ENCODE data around the gene IPCEF1. TPM values are rescaled to one million over a fixed set of nuclear protein-coding genes. Genes with fewer than 3 reads are reported as not detected.

The IPCEF1 gene
- total RNA-seq, 1 experiment from 2014 or later: 0.48 TPM

- DNase-seq: no peak
- peaks cover 1% of the 10 kb centered on the region; the same call in 1 of the 2 replicates for H3K27me3 Mint-ChIP-seq (ENCODE audit: low read depth)
- H4K20me1 ChIP-seq (ENCODE audit: control insufficient read depth, insufficient read depth, insufficient read length): no peaks in the 10 kb centered on the region
- no peak overlapping the region for H2BK15ac ChIP-seq (ENCODE audit: low read depth, low read length)
- peaks cover 3% of the 10 kb centered on the region in 2 experiments; a peak in 2 of 4 replicates for H3K4me1 Mint-ChIP-seq
- no peaks in the 10 kb centered on the region for H3K79me2 ChIP-seq (ENCODE audit: insufficient read depth, low read length)
- H3K4me3 Mint-ChIP-seq: no peak overlapping the region
- peaks cover 16 to 24% of the 10 kb centered on the region in 2 experiments for H3K9me3 Mint-ChIP-seq
- no peak overlapping the region for H3K23ac ChIP-seq (ENCODE audit: insufficient read length, low read depth, low read length)
- no peak overlapping the region for H3K4me2 ChIP-seq (ENCODE audit: insufficient read depth, insufficient read length, low read length)
- H3K4me1 ChIP-seq (ENCODE audit: insufficient read depth, low read length): no peaks in the 10 kb centered on the region
- no peaks in the 10 kb centered on the region for H3K9me3 ChIP-seq (ENCODE audit: control insufficient read depth, low read depth, low read length)
- H3T11ph ChIP-seq (ENCODE audit: low read length): no peak overlapping the region
- no peak for TF ChIP-seq CTCF (conservative IDR thresholded peaks at IDR 0.05)
- no peak overlapping the region for H3K14ac ChIP-seq (ENCODE audit: insufficient read depth, low read length)
- H4K5ac ChIP-seq (ENCODE audit: insufficient read length, low read depth, low read length): no peak overlapping the region
- no peak overlapping the region for H2AFZ ChIP-seq (ENCODE audit: low read length)
- no peak overlapping the region for H4K8ac ChIP-seq (replicated peaks; ENCODE audit: insufficient read length, low read depth, low read length)
- WGBS (ENCODE audit: extremely low coverage, insufficient read length, low lambda C conversion rate): no CpG with 5 or more reads among the region's 5 CpGs
- no peak overlapping the region for H3K9ac ChIP-seq (ENCODE audit: extremely low read depth, insufficient read length, low read length)
- H2BK120ac ChIP-seq (ENCODE audit: low read depth, low read length, poor library complexity, severe bottlenecking): no peak overlapping the region
- H2BK20ac ChIP-seq (ENCODE audit: low read depth, low read length, poor library complexity, severe bottlenecking): no peak overlapping the region
- H2BK5ac ChIP-seq (ENCODE audit: insufficient read length, low read length): no peak overlapping the region
- H2BK12ac ChIP-seq (ENCODE audit: insufficient read length, low read depth, low read length): no peak overlapping the region
- no peaks in the 10 kb centered on the region for H3K27me3 ChIP-seq (ENCODE audit: insufficient read depth, low read length)
- no peak overlapping the region for H3K4ac ChIP-seq (ENCODE audit: low read depth, low read length)
- H3K18ac ChIP-seq (ENCODE audit: insufficient read length, low read depth, low read length): no peak overlapping the region
- H2AK5ac ChIP-seq (ENCODE audit: insufficient read length, low read length): no peak overlapping the region
- no peaks in the 10 kb centered on the region for H3K79me1 ChIP-seq (ENCODE audit: insufficient read depth, low read depth, low read length, poor library complexity, severe bottlenecking)
- no peak overlapping the region for H3K27ac ChIP-seq (ENCODE audit: insufficient read length, low read depth, low read length)
- no peak overlapping the region for H4K91ac ChIP-seq (ENCODE audit: insufficient read length, low read depth, low read length)
- no peak overlapping the region for H3K56ac ChIP-seq (ENCODE audit: insufficient read length, low read depth, low read length)
- no peak overlapping the region for H3K27ac Mint-ChIP-seq
- no peaks in the 10 kb centered on the region for H3K23me2 ChIP-seq (ENCODE audit: insufficient read length, low read depth, low read length, poor library complexity, severe bottlenecking)
- H3K36me3 Mint-ChIP-seq (ENCODE audit: insufficient read depth in 1 of 3, low read depth in 3 of 3): peaks cover 0 to 4% (median 4%) of the 10 kb centered on the region in 3 experiments; a peak in 4 of 7 replicates
Observed at GRCh38 chr6:154169193-154169847, 187.3 kb downstream of the IPCEF1 start.

Measured in H9 (cell line).